ENCODE results near the gene RASA2. TPM values are rescaled to one million over a fixed set of nuclear protein-coding genes. Genes with fewer than 3 reads are reported as not detected.

The RASA2 gene
- total and polyA plus RNA-seq, 10 of the 15 experiments (the other 5 are each of a cell fraction or from before 2014, with no cell fraction given) = 1.9 to 9.4 (median 7.2) TPM

DNA sequence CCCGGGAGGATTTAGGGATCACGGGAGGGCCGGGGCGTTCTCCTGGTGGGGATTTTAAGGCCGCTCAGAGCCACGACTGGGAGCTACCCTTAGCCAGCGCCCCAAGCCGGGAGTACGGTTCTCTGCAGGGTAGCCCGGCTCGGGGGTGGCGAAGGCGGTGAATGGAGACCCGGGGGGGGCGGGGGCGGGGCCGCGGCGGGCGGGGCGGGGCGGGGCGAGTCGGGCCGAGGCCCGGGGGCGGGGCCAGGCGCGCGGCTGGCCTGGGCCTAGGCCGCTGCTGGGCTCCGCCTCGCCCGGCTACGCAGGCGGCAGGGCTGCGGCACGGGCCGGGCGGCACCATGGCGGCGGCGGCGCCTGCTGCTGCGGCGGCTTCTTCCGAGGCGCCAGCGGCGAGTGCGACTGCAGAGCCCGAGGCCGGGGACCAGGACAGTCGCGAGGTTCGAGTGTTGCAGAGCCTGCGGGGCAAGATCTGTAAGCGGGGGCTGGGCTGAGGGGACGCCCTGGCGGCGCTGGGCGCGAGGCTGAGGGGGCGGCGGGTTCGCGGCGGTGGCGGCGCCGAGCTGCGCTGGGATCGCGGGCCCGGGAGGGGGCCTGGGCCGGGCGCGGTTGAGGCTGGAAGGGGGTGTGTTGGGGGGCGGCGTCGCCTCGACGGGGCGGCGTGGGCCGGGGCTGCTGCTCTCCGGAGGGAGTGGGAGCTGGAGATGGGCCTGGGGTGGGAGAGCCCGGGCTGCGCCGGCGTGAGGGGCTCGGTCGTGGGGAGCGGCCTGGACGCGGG, at the start of gene RASA2 (continued):
- no peak for TF ChIP-seq SMAD1 (IDR thresholded peaks at IDR 0.05; ENCODE audit: low read depth, partially characterized antibody)
- TF ChIP-seq, protein P1, sequence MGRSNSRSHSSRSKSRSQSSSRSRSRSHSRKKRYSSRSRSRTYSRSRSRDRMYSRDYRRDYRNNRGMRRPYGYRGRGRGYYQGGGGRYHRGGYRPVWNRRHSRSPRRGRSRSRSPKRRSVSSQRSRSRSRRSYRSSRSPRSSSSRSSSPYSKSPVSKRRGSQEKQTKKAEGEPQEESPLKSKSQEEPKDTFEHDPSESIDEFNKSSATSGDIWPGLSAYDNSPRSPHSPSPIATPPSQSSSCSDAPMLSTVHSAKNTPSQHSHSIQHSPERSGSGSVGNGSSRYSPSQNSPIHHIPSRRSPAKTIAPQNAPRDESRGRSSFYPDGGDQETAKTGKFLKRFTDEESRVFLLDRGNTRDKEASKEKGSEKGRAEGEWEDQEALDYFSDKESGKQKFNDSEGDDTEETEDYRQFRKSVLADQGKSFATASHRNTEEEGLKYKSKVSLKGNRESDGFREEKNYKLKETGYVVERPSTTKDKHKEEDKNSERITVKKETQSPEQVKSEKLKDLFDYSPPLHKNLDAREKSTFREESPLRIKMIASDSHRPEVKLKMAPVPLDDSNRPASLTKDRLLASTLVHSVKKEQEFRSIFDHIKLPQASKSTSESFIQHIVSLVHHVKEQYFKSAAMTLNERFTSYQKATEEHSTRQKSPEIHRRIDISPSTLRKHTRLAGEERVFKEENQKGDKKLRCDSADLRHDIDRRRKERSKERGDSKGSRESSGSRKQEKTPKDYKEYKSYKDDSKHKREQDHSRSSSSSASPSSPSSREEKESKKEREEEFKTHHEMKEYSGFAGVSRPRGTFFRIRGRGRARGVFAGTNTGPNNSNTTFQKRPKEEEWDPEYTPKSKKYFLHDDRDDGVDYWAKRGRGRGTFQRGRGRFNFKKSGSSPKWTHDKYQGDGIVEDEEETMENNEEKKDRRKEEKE (IDR thresholded peaks at IDR 0.05) = 0 out of 2 replicates have a peak, but pooled peaks have one; percentile 18
- TF ChIP-seq CHD2 (IDR thresholded peaks at IDR 0.05; ENCODE audit: borderline replicate concordance, low read depth, low read length) = no peak
- TF ChIP-seq, protein P2, sequence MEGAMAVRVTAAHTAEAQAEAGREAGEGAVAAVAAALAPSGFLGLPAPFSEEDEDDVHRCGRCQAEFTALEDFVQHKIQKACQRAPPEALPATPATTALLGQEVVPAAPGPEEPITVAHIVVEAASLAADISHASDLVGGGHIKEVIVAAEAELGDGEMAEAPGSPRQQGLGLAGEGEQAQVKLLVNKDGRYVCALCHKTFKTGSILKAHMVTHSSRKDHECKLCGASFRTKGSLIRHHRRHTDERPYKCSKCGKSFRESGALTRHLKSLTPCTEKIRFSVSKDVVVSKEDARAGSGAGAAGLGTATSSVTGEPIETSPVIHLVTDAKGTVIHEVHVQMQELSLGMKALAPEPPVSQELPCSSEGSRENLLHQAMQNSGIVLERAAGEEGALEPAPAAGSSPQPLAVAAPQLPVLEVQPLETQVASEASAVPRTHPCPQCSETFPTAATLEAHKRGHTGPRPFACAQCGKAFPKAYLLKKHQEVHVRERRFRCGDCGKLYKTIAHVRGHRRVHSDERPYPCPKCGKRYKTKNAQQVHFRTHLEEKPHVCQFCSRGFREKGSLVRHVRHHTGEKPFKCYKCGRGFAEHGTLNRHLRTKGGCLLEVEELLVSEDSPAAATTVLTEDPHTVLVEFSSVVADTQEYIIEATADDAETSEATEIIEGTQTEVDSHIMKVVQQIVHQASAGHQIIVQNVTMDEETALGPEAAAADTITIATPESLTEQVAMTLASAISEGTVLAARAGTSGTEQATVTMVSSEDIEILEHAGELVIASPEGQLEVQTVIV (IDR thresholded peaks at IDR 0.05; ENCODE audit: borderline replicate concordance, partially characterized antibody) = no peak
- no peak for TF ChIP-seq STAT3 (IDR thresholded peaks at IDR 0.05; ENCODE audit: low read depth, low read length)
- no peak for TF ChIP-seq ZNF622 (IDR thresholded peaks at IDR 0.05)
- TF ChIP-seq, protein P3, sequence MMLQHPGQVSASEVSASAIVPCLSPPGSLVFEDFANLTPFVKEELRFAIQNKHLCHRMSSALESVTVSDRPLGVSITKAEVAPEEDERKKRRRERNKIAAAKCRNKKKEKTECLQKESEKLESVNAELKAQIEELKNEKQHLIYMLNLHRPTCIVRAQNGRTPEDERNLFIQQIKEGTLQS (IDR thresholded peaks at IDR 0.05; ENCODE audit: borderline replicate concordance, extremely low read depth, low read depth, low read length) = no peak
- TF ChIP-seq NFYA (IDR thresholded peaks at IDR 0.05; ENCODE audit: borderline replicate concordance, low read depth, low read length) = no peak
- no peak for TF ChIP-seq SP1 (IDR thresholded peaks at IDR 0.05; ENCODE audit: low read depth, low read length)
- TF ChIP-seq KDM1A (IDR thresholded peaks at IDR 0.05; ENCODE audit: borderline replicate concordance) = no peak
- TF ChIP-seq, protein P4, sequence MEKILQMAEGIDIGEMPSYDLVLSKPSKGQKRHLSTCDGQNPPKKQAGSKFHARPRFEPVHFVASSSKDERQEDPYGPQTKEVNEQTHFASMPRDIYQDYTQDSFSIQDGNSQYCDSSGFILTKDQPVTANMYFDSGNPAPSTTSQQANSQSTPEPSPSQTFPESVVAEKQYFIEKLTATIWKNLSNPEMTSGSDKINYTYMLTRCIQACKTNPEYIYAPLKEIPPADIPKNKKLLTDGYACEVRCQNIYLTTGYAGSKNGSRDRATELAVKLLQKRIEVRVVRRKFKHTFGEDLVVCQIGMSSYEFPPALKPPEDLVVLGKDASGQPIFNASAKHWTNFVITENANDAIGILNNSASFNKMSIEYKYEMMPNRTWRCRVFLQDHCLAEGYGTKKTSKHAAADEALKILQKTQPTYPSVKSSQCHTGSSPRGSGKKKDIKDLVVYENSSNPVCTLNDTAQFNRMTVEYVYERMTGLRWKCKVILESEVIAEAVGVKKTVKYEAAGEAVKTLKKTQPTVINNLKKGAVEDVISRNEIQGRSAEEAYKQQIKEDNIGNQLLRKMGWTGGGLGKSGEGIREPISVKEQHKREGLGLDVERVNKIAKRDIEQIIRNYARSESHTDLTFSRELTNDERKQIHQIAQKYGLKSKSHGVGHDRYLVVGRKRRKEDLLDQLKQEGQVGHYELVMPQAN (conservative IDR thresholded peaks at IDR 0.05) = peak; percentile 67
- no peak for TF ChIP-seq CHD1 (IDR thresholded peaks at IDR 0.05; ENCODE audit: low read depth, low read length)
- no peak for TF ChIP-seq CREB1 (IDR thresholded peaks at IDR 0.05; ENCODE audit: low read depth)
- TF ChIP-seq GATAD2B (conservative IDR thresholded peaks at IDR 0.05; ENCODE audit: low read depth) = no peak; the same call in 1 of the 2 replicates
- TF ChIP-seq BMI1 (IDR thresholded peaks at IDR 0.05; ENCODE audit: borderline replicate concordance) = no peak
- TF ChIP-seq SREBF1 (IDR thresholded peaks at IDR 0.05; ENCODE audit: low read length) = no peak
- TF ChIP-seq SMARCA5 (IDR thresholded peaks at IDR 0.05) = peak; percentile 61; the same call in 1 of the 2 replicates
- TF ChIP-seq RELA (IDR thresholded peaks at IDR 0.05; ENCODE audit: borderline replicate concordance, partially characterized antibody) = peak; percentile 39
- TF ChIP-seq TCF12 (IDR thresholded peaks at IDR 0.05; ENCODE audit: low read depth, low read length) = 0 out of 2 replicates have a peak, but pooled peaks have one; percentile 18
- TF ChIP-seq, protein P5, sequence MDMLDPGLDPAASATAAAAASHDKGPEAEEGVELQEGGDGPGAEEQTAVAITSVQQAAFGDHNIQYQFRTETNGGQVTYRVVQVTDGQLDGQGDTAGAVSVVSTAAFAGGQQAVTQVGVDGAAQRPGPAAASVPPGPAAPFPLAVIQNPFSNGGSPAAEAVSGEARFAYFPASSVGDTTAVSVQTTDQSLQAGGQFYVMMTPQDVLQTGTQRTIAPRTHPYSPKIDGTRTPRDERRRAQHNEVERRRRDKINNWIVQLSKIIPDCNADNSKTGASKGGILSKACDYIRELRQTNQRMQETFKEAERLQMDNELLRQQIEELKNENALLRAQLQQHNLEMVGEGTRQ (IDR thresholded peaks at IDR 0.05; ENCODE audit: borderline replicate concordance, low read depth, low read length) = no peak
- no peak; the same call in 1 of the 2 replicates for TF ChIP-seq HCFC1 (IDR thresholded peaks at IDR 0.05; ENCODE audit: low read length)
- TF ChIP-seq NR2F1 (conservative IDR thresholded peaks at IDR 0.05) = no peak; the same call in 1 of the 2 replicates

Data from GM12878 (cell line).